Endothelial cell of umbilical vein (primary cell): ENCODE measurements around the gene SLC9B2.

ENCODE experiments used
- EZH2 ChIP-seq: IDR thresholded peaks from 2 replicates; pipeline ENCODE4 v1.6.1; 2012; ENCODE audit warnings: borderline replicate concordance, low read depth, mild to moderate bottlenecking, moderate library complexity, low read length, inconsistent platforms; ENCODE audit not compliant: severe bottlenecking
- FOS ChIP-seq: IDR thresholded peaks from 2 replicates; pipeline ENCODE4 v1.6.1; 2011; ENCODE audit warnings: mild to moderate bottlenecking, low read length, moderate library complexity, borderline replicate concordance; ENCODE audit not compliant: insufficient read depth
- GATA2 ChIP-seq: IDR thresholded peaks from 2 replicates; pipeline ENCODE4 v1.7.0; 2011; ENCODE audit warnings: low read depth, mild to moderate bottlenecking, moderate library complexity, mixed read lengths, low read length; ENCODE audit not compliant: insufficient read length, insufficient read depth
- JUN ChIP-seq: IDR thresholded peaks from 2 replicates; pipeline ENCODE4 v1.6.1; 2011; ENCODE audit warnings: borderline replicate concordance, low read depth; ENCODE audit not compliant: insufficient read length, insufficient read depth
- MYC ChIP-seq: IDR thresholded peaks from one replicate; pipeline ENCODE4 v1.6.1; 2011; ENCODE audit warnings: mild to moderate bottlenecking, low read depth, low read length
- POLR2A ChIP-seq: IDR thresholded peaks from 2 replicates; pipeline ENCODE4 v1.6.1; 2012; ENCODE audit warnings: low read depth, mild to moderate bottlenecking, control low read depth, low read length
- POLR2AphosphoS5 ChIP-seq: IDR thresholded peaks from 2 replicates; pipeline ENCODE4 v1.6.1; 2012; ENCODE audit warnings: low read depth, mild to moderate bottlenecking, control low read depth, low read length, moderate library complexity; ENCODE audit not compliant: insufficient read depth
- TF ChIP-seq, protein P1 (sequence below), 2 donors: IDR thresholded peaks; 1 replicate in 1 of 2; 2 replicates in 1 of 2; pipeline ENCODE4 v1.5.1; 2011; ENCODE audit warnings: low read length in 2 of 2, mild to moderate bottlenecking in 2 of 2, moderate library complexity in 2 of 2, control low read depth in 1 of 2, inconsistent platforms in 1 of 2, low read depth in 1 of 2; ENCODE audit not compliant: insufficient read depth in 1 of 2; ENCODE audit errors: extremely low read depth in 1 of 2
- TF ChIP-seq, protein P2 (sequence below): IDR thresholded peaks from 2 replicates; pipeline ENCODE4 v1.6.1; 2011; ENCODE audit not compliant: insufficient read depth, insufficient read length

DNA sequence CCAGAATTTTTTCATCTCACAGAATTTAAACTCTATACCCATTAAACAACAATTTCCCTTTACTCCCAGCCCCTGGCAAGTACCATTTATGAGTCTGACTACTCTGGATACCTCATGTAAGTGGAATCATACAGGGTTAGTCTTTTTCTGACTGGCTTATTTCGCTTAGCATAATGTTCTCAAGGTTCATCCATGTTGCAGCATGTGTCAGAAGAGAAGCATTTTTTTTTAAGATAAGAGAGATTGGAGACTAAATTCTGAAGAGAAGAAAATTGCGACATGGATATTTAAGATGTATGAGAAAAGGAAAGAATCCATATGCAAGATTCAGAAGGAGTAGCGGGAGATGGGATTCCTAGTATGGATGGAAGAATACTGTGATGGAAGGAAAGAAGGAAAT is 45.8 kb downstream of the SLC9B2 start:
- TF ChIP-seq POLR2AphosphoS5, result no peak
- TF ChIP-seq, protein P1, sequence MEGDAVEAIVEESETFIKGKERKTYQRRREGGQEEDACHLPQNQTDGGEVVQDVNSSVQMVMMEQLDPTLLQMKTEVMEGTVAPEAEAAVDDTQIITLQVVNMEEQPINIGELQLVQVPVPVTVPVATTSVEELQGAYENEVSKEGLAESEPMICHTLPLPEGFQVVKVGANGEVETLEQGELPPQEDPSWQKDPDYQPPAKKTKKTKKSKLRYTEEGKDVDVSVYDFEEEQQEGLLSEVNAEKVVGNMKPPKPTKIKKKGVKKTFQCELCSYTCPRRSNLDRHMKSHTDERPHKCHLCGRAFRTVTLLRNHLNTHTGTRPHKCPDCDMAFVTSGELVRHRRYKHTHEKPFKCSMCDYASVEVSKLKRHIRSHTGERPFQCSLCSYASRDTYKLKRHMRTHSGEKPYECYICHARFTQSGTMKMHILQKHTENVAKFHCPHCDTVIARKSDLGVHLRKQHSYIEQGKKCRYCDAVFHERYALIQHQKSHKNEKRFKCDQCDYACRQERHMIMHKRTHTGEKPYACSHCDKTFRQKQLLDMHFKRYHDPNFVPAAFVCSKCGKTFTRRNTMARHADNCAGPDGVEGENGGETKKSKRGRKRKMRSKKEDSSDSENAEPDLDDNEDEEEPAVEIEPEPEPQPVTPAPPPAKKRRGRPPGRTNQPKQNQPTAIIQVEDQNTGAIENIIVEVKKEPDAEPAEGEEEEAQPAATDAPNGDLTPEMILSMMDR (IDR thresholded peaks at IDR 0.05; ENCODE audit: extremely low read depth in 1 of 2, insufficient read depth in 1 of 2, low read depth in 1 of 2, low read length in 2 of 2), result no peak
- no peak for TF ChIP-seq POLR2A
- no peak for TF ChIP-seq JUN
- TF ChIP-seq, protein P2, sequence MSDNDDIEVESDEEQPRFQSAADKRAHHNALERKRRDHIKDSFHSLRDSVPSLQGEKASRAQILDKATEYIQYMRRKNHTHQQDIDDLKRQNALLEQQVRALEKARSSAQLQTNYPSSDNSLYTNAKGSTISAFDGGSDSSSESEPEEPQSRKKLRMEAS, result no peak
- TF ChIP-seq FOS, result no peak
- TF ChIP-seq GATA2, result no peak
- TF ChIP-seq EZH2, result no peak
- no peak for TF ChIP-seq MYC
